DLD1 (cell line): Measurements from ENCODE around the gene PRR35.
"Not testable (repeated sequence)": the region's sequence is repeated elsewhere in the genome, so short reads cannot be mapped to it uniquely, and the experiment has no call there.

Experiments
- in situ Hi-C: cut with HindIII; loops from 2 replicates; pipeline ENCODE4 v1.10.0; 2017; ENCODE audit warnings: low sequenced_read_pairs

The PRR35 gene

DNA sequence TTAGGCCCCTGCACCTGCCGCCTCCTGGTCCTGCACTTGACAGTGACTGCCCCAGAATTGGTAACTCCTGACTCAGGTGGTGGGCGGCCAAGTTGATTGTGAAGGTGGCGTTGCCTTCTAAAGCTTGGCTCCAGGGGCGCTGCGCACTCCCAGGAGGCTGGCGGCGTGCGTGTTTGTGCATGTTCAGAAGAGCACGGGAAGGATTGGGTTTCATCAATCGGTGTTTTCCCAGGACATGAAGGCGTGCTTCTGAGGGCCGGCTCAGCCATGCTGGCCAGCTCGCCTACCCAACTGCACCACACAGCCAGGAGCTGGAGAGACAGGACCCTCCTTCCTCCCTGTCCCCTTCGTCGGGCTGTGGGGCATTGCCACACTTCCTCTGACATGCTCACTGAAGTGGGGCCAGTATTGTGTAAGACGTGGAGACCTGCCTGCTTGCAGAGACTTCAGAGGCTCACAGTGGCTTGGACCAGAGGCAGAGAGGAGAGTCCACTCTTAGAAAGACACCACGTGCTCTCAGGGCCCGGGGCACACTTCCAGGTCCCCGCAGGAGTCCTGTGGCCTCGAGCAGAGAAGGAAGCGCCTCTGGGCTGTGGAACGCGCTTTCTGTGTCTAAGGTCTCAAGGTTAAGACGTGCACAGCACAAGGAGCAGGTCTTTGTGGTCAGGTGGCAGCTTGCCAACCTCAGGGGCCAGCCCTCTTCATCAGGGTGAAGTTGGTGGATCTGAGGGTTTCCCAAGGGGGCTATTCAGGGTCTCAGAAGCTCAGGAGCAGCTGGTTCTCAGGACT, 32.5 kb downstream of the PRR35 start:
- in situ Hi-C loops: no loop called here

- in situ Hi-C loops: no loop called here
These were observed 33.2 kb downstream of the PRR35 start for GRCh38 chr16:593406-593805.

- in situ Hi-C loops: no loop called here
These were observed 33.6 kb downstream of the PRR35 start for GRCh38 chr16:593807-594206.

DNA sequence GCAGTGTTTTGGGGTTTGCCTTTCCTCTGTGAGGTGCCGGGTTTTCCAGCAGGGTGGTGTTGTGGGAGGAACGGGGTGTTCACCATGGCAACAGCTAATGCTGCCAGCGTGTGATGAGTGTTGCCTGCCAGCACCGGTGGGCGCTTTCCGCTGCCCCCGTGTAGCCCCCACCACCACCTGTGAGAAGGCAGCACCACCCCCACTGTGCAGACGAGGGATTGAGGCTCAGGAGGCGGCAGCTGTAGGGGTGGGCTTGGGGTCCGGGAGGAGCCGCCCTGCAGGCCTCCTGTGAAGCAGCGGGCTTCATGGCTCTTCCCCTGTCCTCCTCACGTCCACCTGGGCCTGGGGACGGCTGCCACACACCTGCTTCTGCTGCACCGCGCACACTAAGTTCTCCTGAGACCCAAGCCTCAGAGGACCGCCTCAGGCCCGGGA, 34.9 kb downstream of the PRR35 start:
- in situ Hi-C loops: no loop called here

DNA sequence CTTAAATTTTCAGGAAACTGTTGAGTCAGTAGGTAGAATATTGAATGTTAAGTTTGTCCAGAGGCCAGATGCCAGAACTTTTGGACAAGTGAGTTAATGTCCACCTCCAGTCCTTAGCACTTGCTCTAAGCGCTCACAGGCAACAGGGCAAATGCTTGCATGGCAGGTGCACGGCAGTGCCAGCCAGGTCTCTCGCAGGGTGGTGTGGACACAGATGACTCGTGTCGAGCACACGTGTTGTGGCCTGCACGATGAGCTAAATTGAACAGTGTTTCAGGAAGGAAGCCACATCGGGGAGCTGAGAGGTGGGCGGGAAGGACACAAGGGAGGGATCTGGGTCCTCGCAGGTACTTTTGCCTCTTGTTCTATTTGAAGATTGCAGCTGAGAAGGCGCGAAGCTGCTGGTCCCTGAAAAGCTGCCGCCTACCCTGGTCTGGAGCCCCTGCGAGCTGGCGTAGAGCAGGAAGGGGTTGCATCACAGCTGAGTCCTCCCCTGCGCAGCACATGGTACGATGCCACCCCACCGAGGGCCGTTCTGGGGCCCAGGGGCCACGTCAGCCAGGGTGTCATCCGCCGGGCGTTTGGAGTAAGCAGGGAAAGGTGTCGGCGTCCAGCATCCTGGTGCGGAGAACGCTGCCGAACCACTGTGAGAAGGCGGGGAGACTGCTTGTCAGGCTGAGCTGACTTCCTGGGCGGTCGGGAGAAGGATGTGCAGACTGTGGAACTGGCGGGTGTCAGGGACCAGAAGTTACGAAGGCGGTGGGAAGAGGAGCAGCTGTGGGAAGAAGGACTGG, 35.9 kb downstream of the PRR35 start:
- in situ Hi-C loops: no loop called here

- in situ Hi-C loops: no loop called here
These were observed 36.5 kb downstream of the PRR35 start for GRCh38 chr16:596736-597060.

DNA sequence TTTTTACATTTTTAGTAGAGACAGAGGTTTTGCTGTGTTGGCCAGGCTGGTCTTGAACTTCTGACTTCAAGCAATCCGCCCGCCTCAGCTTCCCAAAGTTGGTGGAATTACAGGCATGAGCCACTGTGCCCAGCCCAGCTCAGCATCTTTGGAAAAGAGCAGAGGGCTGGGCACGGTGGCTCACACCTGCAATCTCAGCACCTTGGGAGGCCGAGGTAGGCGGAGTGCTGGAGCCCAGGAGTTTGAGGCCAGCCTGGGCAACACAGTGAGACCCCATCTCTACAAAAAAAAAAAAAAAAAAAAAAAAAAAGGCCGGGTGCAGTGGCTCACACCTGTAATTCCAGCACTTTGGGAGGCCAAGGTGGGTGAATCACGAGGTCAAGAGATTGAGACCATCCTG, 37.5 kb downstream of the PRR35 start:
- in situ Hi-C loops: not testable (repeated sequence)

- in situ Hi-C loops: no loop called here
These were observed 38.9 kb downstream of the PRR35 start for GRCh38 chr16:598823-599739.

DNA sequence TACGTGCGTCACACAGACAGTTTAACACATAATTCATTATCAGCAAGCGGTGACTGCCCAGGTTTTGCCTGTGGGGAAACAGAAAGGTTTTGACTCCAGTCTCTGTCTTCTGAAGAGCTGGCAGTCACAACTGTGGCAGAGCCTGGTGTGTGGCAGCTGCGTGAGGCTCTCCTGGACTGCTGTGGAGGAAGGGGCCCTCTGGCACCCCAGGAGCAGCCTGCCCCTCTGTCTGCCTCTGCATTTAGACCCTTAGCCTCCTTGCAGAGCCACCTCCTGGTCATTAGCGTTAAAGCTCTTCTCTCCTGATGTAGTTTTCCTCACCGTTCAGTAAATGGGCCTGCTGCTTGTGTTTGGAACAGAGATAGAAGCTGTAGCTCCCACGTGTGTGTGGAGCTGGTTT, 40.6 kb downstream of the PRR35 start:
- in situ Hi-C loops: no loop called here

DNA sequence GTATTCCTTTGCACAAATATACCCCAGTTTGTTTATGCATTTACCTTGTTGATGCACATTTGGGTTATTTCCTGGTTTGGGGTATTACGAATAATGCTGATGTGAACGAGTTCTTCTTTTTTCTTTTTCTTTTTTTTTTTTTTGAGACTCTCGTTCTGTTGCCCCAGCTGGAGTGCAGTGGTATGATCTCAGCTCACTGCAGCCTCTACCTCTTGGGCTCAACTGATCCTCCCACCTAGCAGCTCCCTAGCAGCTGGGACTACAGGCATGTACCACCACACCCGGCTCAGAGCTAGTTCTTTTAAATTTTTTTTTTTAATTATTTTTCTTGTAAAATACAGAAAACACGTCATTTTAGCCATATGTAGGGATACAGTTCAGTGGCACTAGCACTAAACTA, 43.7 kb downstream of the PRR35 start:
- in situ Hi-C loops: no loop called here

DNA sequence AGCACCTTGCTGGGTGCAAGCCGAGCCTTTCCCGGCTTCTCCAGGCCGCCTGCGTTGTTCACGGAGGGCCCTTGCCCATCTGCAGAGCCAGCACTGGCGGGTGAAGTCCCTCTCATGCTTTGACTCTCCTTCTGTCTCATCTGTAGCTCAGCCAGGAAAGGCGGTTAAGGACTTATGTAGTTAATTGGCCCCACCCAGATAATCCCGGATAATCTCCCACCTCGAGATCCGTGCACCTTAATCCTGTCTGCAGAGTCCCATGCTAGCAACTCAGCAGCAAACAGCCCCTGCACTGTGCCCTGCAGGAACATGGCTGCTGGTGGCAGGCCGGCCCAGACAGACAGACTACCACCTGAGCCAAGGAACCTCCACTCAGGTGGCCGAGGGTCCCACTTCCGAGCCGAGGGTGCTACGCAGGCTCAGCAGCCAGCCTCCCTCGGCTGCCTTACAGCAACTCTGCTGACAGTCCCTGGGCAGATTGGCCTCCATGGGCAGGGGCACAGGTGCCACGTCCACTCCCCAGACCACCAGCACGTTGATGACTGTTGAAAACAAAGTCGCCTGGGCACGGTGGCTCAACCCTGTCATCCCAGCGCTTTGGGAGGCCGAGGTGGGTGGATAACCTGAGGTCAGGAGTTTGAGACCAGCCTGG, 46.6 kb downstream of the PRR35 start:
- in situ Hi-C loops: no loop called here

GRCh38 chr16:608019-608418, 47.8 kb downstream of the PRR35 start:
- in situ Hi-C loops: no loop called here

- in situ Hi-C loops: no loop called here
These were observed 49.1 kb downstream of the PRR35 start for GRCh38 chr16:609316-609715.

GRCh38 chr16:609984-610383, 49.8 kb downstream of the PRR35 start:
- in situ Hi-C loops: no loop called here

DNA sequence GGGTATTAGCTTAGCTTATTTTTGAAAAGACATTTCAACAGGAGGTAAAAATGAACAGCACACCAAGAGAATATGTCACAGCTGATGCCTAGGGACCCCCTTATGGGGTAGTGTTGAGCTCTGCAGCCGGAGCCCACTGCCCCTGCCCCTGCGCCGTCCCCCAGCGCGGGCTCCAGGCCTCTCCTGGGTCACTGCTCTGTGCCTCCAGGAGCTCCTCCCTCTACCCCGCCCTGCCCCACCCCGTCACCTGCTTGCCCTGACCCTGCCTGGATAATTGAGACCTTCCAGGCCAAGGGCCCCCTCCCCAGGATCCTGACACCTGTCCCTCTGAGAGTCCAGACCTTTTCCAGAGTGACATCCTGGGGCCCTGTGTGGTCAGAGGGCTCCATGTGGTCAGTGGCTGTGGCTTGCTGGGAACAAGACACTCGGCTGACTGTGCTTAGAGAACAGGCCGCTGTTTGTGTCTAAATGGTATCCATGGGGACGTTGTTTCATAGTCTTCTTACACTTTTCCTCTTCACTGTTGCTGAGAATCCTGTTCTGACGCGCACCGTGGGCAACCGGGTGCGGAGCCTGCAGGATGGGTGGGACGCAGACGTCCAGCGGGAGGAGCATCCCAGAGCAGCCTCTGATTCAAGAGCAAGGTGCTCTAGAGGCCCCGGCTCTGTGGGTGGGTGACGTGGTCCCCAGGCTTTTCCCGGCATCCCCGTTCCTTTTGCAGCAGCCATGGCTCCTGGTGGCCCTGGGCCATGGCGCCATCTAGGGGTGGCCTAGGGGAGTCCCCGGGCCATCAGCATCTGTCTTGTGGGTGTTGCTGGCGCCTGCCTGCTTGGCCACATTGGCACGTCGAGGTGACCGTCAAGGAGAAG, 50.6 kb downstream of the PRR35 start:
- in situ Hi-C loops: no loop called here

- in situ Hi-C loops: no loop called here
These were observed 54.9 kb downstream of the PRR35 start for GRCh38 chr16:615122-615521.
